ENCODE results near the gene SMG6. TPM values are rescaled to one million over a fixed set of nuclear protein-coding genes. Genes with fewer than 3 reads are reported as not detected.
A peak's percentile ranks its signal among the peaks of the same experiment; 100 is the strongest.

The SMG6 gene
- total RNA-seq, 1 experiment from 2014 or later: 28.6 TPM

- H3K14ac ChIP-seq (ENCODE audit: insufficient read depth, low read length): no peak overlapping the region
- H4K5ac ChIP-seq (ENCODE audit: insufficient read length, low read depth, low read length): no peak overlapping the region
- H3K56ac ChIP-seq (ENCODE audit: insufficient read length, low read depth, low read length): no peak overlapping the region
- H3K27ac Mint-ChIP-seq: peak overlapping the region in 2 of 3 experiments; percentile 9 to 41; a peak in 2 of 7 replicates
- H4K20me1 ChIP-seq (ENCODE audit: control insufficient read depth, insufficient read depth, insufficient read length): no peaks in the 10 kb centered on the region
- H3K23me2 ChIP-seq (ENCODE audit: insufficient read length, low read depth, low read length, poor library complexity, severe bottlenecking): no peaks in the 10 kb centered on the region
- no peak overlapping the region for H3K4ac ChIP-seq (ENCODE audit: low read depth, low read length)
- H4K8ac ChIP-seq (replicated peaks; ENCODE audit: insufficient read length, low read depth, low read length): no peak overlapping the region
- H3K4me2 ChIP-seq (ENCODE audit: insufficient read depth, insufficient read length, low read length): no peak overlapping the region
- no peaks in the 10 kb centered on the region for H3K27me3 ChIP-seq (ENCODE audit: insufficient read depth, low read length)
- no peak overlapping the region for H3K9ac ChIP-seq (ENCODE audit: extremely low read depth, insufficient read length, low read length)
- no peak overlapping the region for H2BK120ac ChIP-seq (ENCODE audit: low read depth, low read length, poor library complexity, severe bottlenecking)
- DNase-seq: no peak
- peaks cover 3 to 36% (median 19%) of the 10 kb centered on the region in 3 experiments; a peak in 6 of 7 replicates for H3K36me3 Mint-ChIP-seq (ENCODE audit: insufficient read depth in 1 of 3, low read depth in 3 of 3)
- H3T11ph ChIP-seq (ENCODE audit: low read length): no peak overlapping the region
- no peaks in the 10 kb centered on the region for H3K4me1 ChIP-seq (ENCODE audit: insufficient read depth, low read length)
- H2AFZ ChIP-seq (ENCODE audit: low read length): no peak overlapping the region
- no peaks in the 10 kb centered on the region for H3K79me2 ChIP-seq (ENCODE audit: insufficient read depth, low read length)
- H3K18ac ChIP-seq (ENCODE audit: insufficient read length, low read depth, low read length): no peak overlapping the region
- H2AK5ac ChIP-seq (ENCODE audit: insufficient read length, low read length): no peak overlapping the region
- H2BK5ac ChIP-seq (ENCODE audit: insufficient read length, low read length): no peak overlapping the region
- H3K27me3 Mint-ChIP-seq (ENCODE audit: low read depth): no peaks in the 10 kb centered on the region; the same call in 1 of the 2 replicates
- no peak overlapping the region for H3K27ac ChIP-seq (ENCODE audit: insufficient read length, low read depth, low read length)
- H3K79me1 ChIP-seq (ENCODE audit: insufficient read depth, low read depth, low read length, poor library complexity, severe bottlenecking): no peaks in the 10 kb centered on the region
- H2BK20ac ChIP-seq (ENCODE audit: low read depth, low read length, poor library complexity, severe bottlenecking): no peak overlapping the region
- no peak overlapping the region for H2BK12ac ChIP-seq (ENCODE audit: insufficient read length, low read depth, low read length)
- no CpG with 5 or more reads among the region's 7 CpGs for WGBS (ENCODE audit: extremely low coverage, insufficient read length, low lambda C conversion rate)
- H3K23ac ChIP-seq (ENCODE audit: insufficient read length, low read depth, low read length): no peak overlapping the region
- no peak overlapping the region; a peak in 1 of 5 replicates for H3K4me3 Mint-ChIP-seq
- H2BK15ac ChIP-seq (ENCODE audit: low read depth, low read length): no peak overlapping the region
- H3K9me3 Mint-ChIP-seq: no peaks in the 10 kb centered on the region
- H4K91ac ChIP-seq (ENCODE audit: insufficient read length, low read depth, low read length): no peak overlapping the region
- 0 out of 4 replicates have a peak, but pooled peaks cover 0 to 1% of the 10 kb centered on the region in 2 experiments for H3K4me1 Mint-ChIP-seq
- TF ChIP-seq, protein P1, sequence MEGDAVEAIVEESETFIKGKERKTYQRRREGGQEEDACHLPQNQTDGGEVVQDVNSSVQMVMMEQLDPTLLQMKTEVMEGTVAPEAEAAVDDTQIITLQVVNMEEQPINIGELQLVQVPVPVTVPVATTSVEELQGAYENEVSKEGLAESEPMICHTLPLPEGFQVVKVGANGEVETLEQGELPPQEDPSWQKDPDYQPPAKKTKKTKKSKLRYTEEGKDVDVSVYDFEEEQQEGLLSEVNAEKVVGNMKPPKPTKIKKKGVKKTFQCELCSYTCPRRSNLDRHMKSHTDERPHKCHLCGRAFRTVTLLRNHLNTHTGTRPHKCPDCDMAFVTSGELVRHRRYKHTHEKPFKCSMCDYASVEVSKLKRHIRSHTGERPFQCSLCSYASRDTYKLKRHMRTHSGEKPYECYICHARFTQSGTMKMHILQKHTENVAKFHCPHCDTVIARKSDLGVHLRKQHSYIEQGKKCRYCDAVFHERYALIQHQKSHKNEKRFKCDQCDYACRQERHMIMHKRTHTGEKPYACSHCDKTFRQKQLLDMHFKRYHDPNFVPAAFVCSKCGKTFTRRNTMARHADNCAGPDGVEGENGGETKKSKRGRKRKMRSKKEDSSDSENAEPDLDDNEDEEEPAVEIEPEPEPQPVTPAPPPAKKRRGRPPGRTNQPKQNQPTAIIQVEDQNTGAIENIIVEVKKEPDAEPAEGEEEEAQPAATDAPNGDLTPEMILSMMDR (conservative IDR thresholded peaks at IDR 0.05): no peak
- H3K9me3 ChIP-seq (ENCODE audit: control insufficient read depth, low read depth, low read length): no peaks in the 10 kb centered on the region
Observed at GRCh38 chr17:2083613-2084035, 220.0 kb downstream of the SMG6 start.
